B cell (primary cell): ENCODE results near the gene RAB11FIP3.

Source experiments
- CTCF ChIP-seq: fragments of 200-600 bp; IDR thresholded peaks from one replicate; pipeline ENCODE4 v1.8.0; 2022; ENCODE audit warnings: antibody characterized with exemption, mild to moderate bottlenecking
- EZH2 ChIP-seq: IDR thresholded peaks from 2 replicates; pipeline ENCODE4 v1.6.1; 2012; ENCODE audit warnings: borderline replicate concordance, low read depth, mild to moderate bottlenecking, moderate library complexity, low read length; ENCODE audit not compliant: insufficient read depth, poor library complexity, severe bottlenecking

GRCh38 chr16:376817-377418 is 48.5 kb upstream of the RAB11FIP3 start:
- TF ChIP-seq CTCF, result no peak
- no peak for TF ChIP-seq EZH2
